Activated CD8-positive, alpha-beta memory T cell treated with anti-CD3 and anti-CD28 coated beads, Interleukin-2, amount 50 U/mL, for 48 hours (primary cell): ENCODE data around the gene NPHS1.

Experiments
- DNase-seq: peaks from one replicate; pipeline ENCODE4 v3.0.0-alpha.2; 2020

NPHS1 gene

DNA sequence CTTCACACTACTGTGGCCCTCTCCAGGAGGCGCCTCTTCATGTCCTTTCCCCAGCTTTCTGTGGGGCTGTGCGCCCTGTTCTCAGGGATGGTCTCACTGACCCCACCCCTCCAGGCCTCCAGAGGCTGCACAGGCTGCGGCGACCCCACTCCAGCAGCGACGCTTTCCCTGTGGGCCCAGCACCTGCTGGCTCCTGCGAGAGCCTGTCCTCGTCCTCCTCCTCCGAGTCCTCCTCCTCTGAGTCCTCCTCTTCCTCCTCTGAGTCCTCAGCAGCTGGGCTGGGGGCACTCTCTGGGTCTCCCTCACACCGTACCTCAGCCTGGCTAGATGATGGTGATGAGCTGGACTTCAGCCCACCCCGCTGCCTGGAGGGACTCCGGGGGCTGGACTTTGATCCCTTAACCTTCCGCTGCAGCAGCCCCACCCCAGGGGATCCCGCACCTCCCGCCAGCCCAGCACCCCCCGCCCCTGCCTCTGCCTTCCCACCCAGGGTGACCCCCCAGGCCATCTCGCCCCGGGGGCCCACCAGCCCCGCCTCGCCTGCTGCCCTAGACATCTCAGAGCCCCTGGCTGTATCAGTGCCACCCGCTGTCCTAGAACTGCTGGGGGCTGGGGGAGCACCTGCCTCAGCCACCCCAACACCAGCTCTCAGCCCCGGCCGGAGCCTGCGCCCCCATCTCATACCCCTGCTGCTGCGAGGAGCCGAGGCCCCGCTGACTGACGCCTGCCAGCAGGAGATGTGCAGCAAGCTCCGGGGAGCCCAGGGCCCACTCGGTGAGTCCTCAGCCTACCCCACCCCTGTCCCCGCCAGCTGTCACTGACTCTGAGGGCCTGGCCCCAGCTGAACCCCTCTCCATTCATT, 65.8 kb downstream of the NPHS1 start:
- no peak for DNase-seq

DNA sequence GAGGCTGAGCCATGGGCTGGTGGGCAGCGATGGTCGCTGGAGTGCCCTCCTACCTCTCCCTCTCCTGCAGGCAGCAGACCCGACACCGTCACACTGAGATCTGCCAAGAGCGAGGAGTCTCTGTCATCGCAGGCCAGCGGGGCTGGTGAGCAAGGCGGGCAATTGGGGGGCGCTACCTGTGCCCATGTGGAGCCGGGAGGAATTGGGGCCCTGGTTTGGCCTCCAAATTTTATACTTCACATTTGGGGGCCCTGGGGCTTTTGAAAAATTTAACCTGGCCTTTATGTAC, 67.0 kb downstream of the NPHS1 start:
- no peak for DNase-seq

DNA sequence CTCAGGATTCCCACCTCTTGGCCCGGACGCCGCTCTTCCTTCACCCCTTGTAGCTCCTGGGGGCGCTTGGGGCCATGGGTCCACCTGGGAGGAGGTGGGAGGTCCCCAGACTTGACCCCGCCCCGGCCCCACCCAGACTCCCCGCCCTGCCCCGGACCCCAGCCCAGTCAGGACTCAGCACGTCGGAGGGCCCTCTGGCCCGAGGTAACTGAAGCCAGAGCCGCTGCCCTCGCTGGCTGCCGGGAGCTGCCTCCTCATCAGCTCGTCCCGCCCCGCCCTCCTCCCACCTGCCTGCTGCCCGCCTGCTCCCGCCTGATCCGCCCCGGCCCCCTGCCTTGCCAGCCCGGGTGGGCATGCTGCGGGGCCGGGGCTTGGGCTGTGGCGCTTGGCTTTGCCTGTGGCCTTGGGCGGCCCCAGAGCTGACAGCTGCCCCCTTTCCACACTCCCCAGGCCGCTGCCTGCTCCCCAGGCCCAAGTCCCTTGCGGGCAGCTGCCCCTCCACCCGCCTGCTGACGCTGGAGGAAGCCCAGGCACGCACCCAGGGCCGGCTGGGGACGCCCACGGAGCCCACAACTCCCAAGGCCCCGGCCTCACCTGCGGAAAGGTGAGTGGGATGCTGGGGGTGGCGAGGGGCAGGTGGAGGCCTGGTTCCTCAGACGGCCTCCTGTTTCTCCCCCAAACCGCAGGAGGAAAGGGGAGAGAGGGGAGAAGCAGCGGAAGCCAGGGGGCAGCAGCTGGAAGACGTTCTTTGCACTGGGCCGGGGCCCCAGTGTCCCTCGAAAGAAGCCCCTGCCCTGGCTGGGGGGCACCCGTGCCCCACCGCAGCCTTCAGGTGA, 67.6 kb downstream of the NPHS1 start:
- no peak for DNase-seq

GRCh38 chr19:35783469-35784434, 68.6 kb downstream of the NPHS1 start:
- no peak for DNase-seq

DNA sequence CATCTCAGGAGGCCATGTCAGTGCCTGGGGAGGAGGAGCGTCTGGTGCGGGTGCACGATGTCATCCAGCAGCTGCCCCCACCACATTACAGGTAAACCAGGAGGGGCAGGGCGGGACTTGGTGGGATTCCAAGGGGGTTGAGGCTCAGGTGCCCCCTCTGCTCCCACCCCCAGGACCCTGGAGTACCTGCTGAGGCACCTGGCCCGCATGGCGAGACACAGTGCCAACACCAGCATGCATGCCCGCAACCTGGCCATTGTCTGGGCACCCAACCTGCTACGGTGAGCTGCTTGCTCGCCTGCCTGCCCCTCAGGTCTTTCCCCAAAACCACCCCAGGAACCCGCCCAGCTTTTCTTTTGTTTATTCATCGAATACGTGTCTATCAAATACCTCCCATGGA, 69.7 kb downstream of the NPHS1 start:
- no peak for DNase-seq

- DNase-seq: no peak
Observed at GRCh38 chr19:35781650-35782049, 70.7 kb downstream of the NPHS1 start.

DNA sequence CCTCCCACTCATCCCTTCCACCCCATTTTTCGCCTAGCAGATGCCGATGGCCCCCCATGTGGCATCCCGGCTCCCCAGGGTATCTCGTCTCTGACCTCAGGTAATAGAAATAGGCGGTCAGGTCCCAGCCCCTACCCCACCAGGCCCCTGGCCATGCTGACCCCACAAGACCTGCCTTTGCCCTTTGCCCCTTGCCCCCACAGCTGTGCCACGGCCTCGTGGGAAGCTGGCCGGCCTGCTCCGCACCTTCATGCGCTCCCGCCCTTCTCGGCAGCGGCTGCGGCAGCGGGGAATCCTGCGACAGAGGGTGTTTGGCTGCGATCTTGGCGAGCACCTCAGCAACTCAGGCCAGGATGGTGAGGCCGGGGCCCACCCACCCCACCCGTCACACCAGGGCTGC, 71.6 kb downstream of the NPHS1 start:
- DNase-seq: no peak

- no peak for DNase-seq
Observed at GRCh38 chr19:35780058-35780457, 72.2 kb downstream of the NPHS1 start.

DNA sequence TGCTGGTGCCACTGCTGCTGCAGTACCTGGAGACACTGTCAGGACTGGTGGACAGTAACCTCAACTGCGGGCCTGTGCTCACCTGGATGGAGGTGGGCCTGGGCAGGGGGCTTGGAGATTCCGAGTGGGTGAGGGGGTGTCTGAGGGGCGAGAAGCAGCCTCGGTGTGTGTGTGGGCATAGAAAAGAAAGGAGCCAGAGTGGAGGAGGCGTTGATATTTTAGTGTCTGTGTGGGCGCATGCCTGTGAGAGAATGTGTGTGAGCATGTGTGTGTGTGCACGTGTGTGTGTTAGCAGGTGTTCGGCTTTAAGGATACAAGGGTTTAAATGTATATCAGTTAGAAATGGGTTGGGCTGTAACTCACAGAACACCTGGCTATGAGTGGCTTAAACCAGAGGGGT, 73.3 kb downstream of the NPHS1 start:
- no peak for DNase-seq

- DNase-seq: no peak
Observed at GRCh38 chr19:35777961-35778360, 74.3 kb downstream of the NPHS1 start.

GRCh38 chr19:35777086-35777841, 75.0 kb downstream of the NPHS1 start:
- no peak for DNase-seq

- DNase-seq: no peak
Observed at GRCh38 chr19:35776102-35776788, 76.1 kb downstream of the NPHS1 start.
